GM13976 (cell line): Measurements from ENCODE around the gene ABHD16B.
A peak's percentile ranks its signal among the peaks of the same experiment; 100 is the strongest.

Experiments
- DNase-seq: peaks from one replicate; pipeline ENCODE4 v3.0.0; 2012; ENCODE audit warnings: low spot score
- CTCF ChIP-seq: IDR thresholded peaks from 2 replicates; pipeline ENCODE4 v1.5.1; 2012; ENCODE audit warnings: borderline replicate concordance, mild to moderate bottlenecking; ENCODE audit not compliant: insufficient read depth; ENCODE audit errors: extremely low read depth, missing control alignments, control extremely low read depth
- in situ Hi-C: fragments of 300-500 bp; cut with MboI; formaldehyde crosslinking; loops from one replicate; pipeline ENCODE4 v1.12.0; 2022; ENCODE audit warnings: low sequenced_read_pairs, mixed read lengths, inconsistent platforms; ENCODE audit not compliant: unreplicated experiment

Gene ABHD16B

GRCh38 chr20:63834491-63834880 lies 26.8 kb upstream of the ABHD16B start:
- in situ Hi-C loops = no loop called here
- DNase-seq = no peak
- no peak for TF ChIP-seq CTCF

GRCh38 chr20:63835021-63835858 lies 26.1 kb upstream of the ABHD16B start:
- DNase-seq = peak; percentile 76
- no peak for TF ChIP-seq CTCF
- in situ Hi-C loops = no loop called here

- DNase-seq = no peak
- no peak for TF ChIP-seq CTCF
- in situ Hi-C loops = no loop called here
Measured at GRCh38 chr20:63836458-63837344, 24.6 kb upstream of the ABHD16B start.

GRCh38 chr20:63837479-63837878 lies 23.8 kb upstream of the ABHD16B start:
- no peak for TF ChIP-seq CTCF
- in situ Hi-C loops = no loop called here
- DNase-seq = no peak

GRCh38 chr20:63839620-63840019 lies 21.7 kb upstream of the ABHD16B start:
- DNase-seq = no peak
- TF ChIP-seq CTCF = no peak
- in situ Hi-C loops = no loop called here

GRCh38 chr20:63840405-63840828 lies 20.9 kb upstream of the ABHD16B start:
- no peak for DNase-seq

More at GRCh38 chr20:63840405-63840828, 20.9 kb upstream of the ABHD16B start:
- no peak for TF ChIP-seq CTCF
- in situ Hi-C loops = no loop called here
